Esophagus (tissue), 2 donors: ENCODE results near the gene SCAPER. TPM values are rescaled to one million over a fixed set of nuclear protein-coding genes. Genes with fewer than 3 reads are reported as not detected.
"Not testable (repeated sequence)": the region's sequence is repeated elsewhere in the genome, so short reads cannot be mapped to it uniquely, and the experiment has no call there.

Source experiments
- H3K27ac ChIP-seq, 2 donors: one replicate each; pipeline ENCODE4 v1.5.1; 2013; ENCODE audit warnings: low read depth in 2 of 2, mild to moderate bottlenecking in 2 of 2, inconsistent platforms in 1 of 2, low read length in 1 of 2, moderate library complexity in 1 of 2
- H3K27me3 ChIP-seq, 2 donors: one replicate each; pipeline ENCODE4 v1.6.1; 2013; ENCODE audit warnings: low read length in 2 of 2, control low read depth in 1 of 2, mild to moderate bottlenecking in 1 of 2; ENCODE audit not compliant: insufficient read depth in 2 of 2, control insufficient read depth in 1 of 2
- H3K36me3 ChIP-seq, 2 donors: one replicate each; pipeline ENCODE4 v1.6.1; 2013; ENCODE audit warnings: low read length in 1 of 2; ENCODE audit not compliant: control insufficient read depth in 2 of 2, insufficient read depth in 2 of 2
- H3K4me1 ChIP-seq, 2 donors: one replicate each; pipeline ENCODE4 v1.6.1; 2013; ENCODE audit warnings: low read length in 1 of 2; ENCODE audit not compliant: control insufficient read depth in 2 of 2, insufficient read depth in 2 of 2
- H3K4me3 ChIP-seq, 2 donors: one replicate each; pipeline ENCODE4 v1.5.1; 2013; ENCODE audit warnings: low read length in 2 of 2, mild to moderate bottlenecking in 2 of 2, low read depth in 1 of 2, moderate library complexity in 1 of 2
- H3K9me3 ChIP-seq, 2 donors: one replicate each; pipeline ENCODE4 v1.6.1; 2013; ENCODE audit warnings: mild to moderate bottlenecking in 2 of 2, low read depth in 1 of 2, low read length in 1 of 2, moderate library complexity in 1 of 2; ENCODE audit not compliant: control insufficient read depth in 2 of 2, insufficient read depth in 1 of 2
- WGBS, 2 donors: extraction: QIAGEN DNeasy Blood & Tissue Kit; methylation state at CpG; one replicate each; pipeline ENCODE4 v1.1.7; 2013; 5-methylcytosine and 5-hydroxymethylcytosine counted together
- polyA plus RNA-seq, 2 donors: library from polyadenylated mRNA; stranded (reverse); fragments of 200-250 nt; gene quantifications; one replicate each; pipeline ENCODE4 v1.2.3, GENCODE V29; 2013
- donor health status: healthy with polysubstance abuse.
- donor health status: Bipolar disorder and iron deficiency.

Gene SCAPER
- polyA plus RNA-seq, 2 donors, result 4.3 to 6.1 TPM

DNA sequence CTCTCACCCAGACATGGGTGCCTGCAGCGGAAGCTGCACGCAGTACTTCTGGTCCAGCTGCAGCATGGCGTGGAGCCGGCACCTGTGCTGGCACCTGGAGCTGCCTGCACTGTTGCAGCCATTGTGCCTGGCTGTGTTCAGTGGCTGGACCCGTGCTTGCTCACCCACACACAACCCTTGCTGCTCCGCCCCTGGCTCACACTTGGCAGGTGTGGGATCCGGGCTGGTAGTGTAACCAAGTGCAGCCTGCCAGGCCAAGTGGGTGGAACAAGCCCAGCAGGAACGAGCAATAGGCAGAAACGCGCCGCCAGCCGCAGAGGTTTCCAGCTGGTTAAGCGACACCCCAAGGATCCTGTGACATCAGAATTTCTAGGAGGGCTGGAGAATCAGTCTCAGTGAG, 11.2 kb upstream of the SCAPER start:
- 75 to 77% methylated on average over 13 of the region's 13 CpGs for WGBS, 2 donors

GRCh38 chr15:76913737-76914136, 8.6 kb upstream of the SCAPER start:
- Histone ChIP-seq H3K4me3 (no peak overlapping the region), H3K9me3 (no peaks in the 10 kb centered on the region), H3K4me1 (peaks cover 0 to 3% of the 10 kb centered on the region in 2 donors), H3K27me3 (no peaks in the 10 kb centered on the region), H3K36me3 (no peaks in the 10 kb centered on the region), H3K27ac (no peak overlapping the region)
- WGBS, 2 donors, result 79 to 83% methylated on average over 2 of the region's 2 CpGs

More for the DNA sequence above, 11.2 kb upstream of the SCAPER start:
- no peaks in the 10 kb centered on the region for H3K27me3 ChIP-seq
- peaks cover 0 to 3% of the 10 kb centered on the region in 2 donors for H3K4me1 ChIP-seq
- no peak overlapping the region for H3K27ac ChIP-seq
- no peaks in the 10 kb centered on the region for H3K9me3 ChIP-seq
- no peaks in the 10 kb centered on the region for H3K36me3 ChIP-seq
- H3K4me3 ChIP-seq, result no peak overlapping the region

GRCh38 chr15:76912430-76912829, 7.3 kb upstream of the SCAPER start:
- Histone ChIP-seq H3K36me3 (no peaks in the 10 kb centered on the region), H3K4me3 (no peak overlapping the region), H3K27me3 (no peaks in the 10 kb centered on the region), H3K4me1 (peaks cover 0 to 3% of the 10 kb centered on the region in 2 donors), H3K9me3 (no peaks in the 10 kb centered on the region), H3K27ac (no peak overlapping the region)
- WGBS, 2 donors, result 78 to 86% methylated on average over 4 of the region's 4 CpGs

- no peaks in the 10 kb centered on the region for H3K36me3 ChIP-seq
Observed at GRCh38 chr15:76905855-76906254, 715 bp upstream of the SCAPER start.

DNA sequence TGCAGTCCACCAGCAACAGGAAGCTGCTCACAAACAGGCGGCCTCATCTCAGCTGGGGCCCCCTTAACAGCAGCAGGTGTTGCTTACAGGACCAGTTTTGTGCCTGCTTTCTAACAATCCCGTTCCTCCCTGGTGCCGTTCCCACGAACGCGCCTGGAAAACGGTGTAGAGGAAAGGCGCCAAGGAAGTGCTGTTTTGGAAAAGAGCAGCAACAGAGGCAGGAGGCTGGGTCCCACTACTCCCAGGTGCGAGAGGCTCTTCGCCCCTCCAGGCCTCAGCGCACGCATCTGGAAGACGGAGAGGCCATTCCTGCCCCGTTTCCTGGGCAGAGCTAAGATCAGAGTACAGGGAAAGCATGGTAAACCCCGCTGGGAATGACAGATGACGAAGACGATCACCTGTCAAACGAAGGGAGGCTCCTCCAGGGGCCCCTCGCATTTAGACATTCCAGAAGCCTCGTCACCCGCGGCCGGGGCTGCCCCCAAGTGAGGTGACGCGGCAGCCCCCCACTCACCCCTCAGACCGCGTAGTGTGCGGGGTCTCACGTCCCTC, 603 bp downstream of the SCAPER start:
- peak overlapping the region; percentile 85 to 86 for H3K27ac ChIP-seq
- peaks cover 0 to 2% of the 10 kb centered on the region in 2 donors for H3K4me1 ChIP-seq
- H3K9me3 ChIP-seq, result no peaks in the 10 kb centered on the region
- H3K4me3 ChIP-seq, result peak overlapping the region; percentile 74 to 93
- no peaks in the 10 kb centered on the region for H3K27me3 ChIP-seq
- H3K36me3 ChIP-seq, result no peaks in the 10 kb centered on the region
- 1 to 2% methylated on average over 29 of the region's 29 CpGs for WGBS, 2 donors

More at GRCh38 chr15:76905855-76906254, 715 bp upstream of the SCAPER start:
- WGBS, 2 donors, result 37 to 47% methylated on average over 9 of the region's 9 CpGs
- no peaks in the 10 kb centered on the region for H3K9me3 ChIP-seq
- H3K4me1 ChIP-seq, result peaks cover 0 to 2% of the 10 kb centered on the region in 2 donors
- H3K27me3 ChIP-seq, result no peaks in the 10 kb centered on the region
- H3K27ac ChIP-seq, result peak overlapping the region in 1 of 2 donors; percentile 86
- H3K4me3 ChIP-seq, result no peak overlapping the region

- Histone ChIP-seq H3K4me3 (no peak overlapping the region), H3K36me3 (no peaks in the 10 kb centered on the region), H3K9me3 (no peaks in the 10 kb centered on the region), H3K27me3 (no peaks in the 10 kb centered on the region), H3K27ac (no peak overlapping the region), H3K4me1 (peaks cover 0 to 2% of the 10 kb centered on the region in 2 donors)
Observed at GRCh38 chr15:76903251-76903681, 1.9 kb downstream of the SCAPER start.

DNA sequence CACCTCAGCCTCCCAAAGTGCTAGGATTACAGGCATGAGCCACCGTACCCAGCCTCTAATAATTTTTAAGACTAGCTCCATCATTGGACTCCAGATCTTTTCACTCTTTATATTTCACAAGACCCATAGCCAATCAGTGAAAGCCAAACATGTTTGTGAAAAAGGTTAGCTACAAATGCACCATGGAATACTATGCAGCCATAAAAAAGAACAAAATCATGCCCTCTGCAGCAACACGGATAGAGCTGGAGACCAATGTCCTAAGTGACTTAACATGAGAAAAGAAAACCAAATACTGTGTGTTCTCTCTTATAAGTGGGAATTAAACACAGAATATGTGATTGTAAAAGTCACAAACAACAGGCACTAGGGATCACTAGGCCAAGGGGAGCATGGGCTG, 3.2 kb downstream of the SCAPER start:
- Histone ChIP-seq H3K27me3 (no peaks in the 10 kb centered on the region), H3K9me3 (no peaks in the 10 kb centered on the region), H3K36me3 (no peaks in the 10 kb centered on the region), H3K4me3 (no peak overlapping the region), H3K27ac (no peak overlapping the region), H3K4me1 (peaks cover 0 to 2% of the 10 kb centered on the region in 2 donors)
- 99 to 100% methylated on average over 2 of the region's 2 CpGs for WGBS, 2 donors

GRCh38 chr15:76899931-76900310, 5.2 kb downstream of the SCAPER start:
- 40 to 89% methylated on average over 1 to 2 of the region's 6 CpGs for WGBS, 2 donors
- not testable (repeated sequence) for H3K27ac ChIP-seq, H3K4me1 ChIP-seq

DNA sequence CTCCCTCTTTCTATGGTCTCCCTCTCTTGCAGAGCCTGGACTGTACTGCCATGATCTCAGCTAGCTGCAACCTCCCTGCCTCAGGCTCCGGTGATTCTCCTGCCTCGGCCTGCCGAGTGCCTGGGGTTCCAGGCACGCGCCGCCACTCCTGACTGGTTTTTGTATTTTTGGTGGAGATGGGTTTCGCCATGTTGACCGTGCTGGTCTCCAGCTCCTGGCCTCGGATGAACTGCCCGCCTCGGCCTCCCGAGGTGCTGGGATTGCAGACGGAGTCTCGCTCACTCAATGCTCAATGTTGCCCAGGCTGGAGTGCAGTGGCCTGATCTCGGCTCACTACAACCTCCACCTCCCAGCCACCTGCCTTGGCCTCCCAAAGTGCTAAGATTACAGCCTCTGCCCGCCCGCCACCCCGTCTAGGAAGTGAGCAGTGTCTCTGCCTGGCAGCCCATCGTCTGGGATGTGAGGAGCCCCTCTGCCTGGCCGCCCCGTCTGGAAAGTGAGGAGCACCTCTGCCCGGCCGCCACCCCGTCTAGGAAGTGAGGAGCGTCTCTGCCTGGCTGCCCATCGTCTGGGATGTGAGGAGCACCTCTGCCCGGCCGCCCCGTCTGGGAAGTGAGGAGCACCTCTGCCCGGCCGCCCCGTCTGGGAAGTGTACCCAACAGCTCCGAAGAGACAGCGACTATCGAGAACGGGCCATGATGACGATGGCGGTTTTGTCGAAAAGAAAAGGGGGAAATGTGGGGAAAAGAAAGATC, 5.8 kb downstream of the SCAPER start:
- WGBS, 2 donors, result 93 to 96% methylated on average over 38 to 39 of the region's 39 CpGs
- H3K27ac ChIP-seq, H3K4me1 ChIP-seq, H3K36me3 ChIP-seq, H3K4me3 ChIP-seq, H3K9me3 ChIP-seq, H3K27me3 ChIP-seq: not testable (repeated sequence)

More at GRCh38 chr15:76899931-76900310, 5.2 kb downstream of the SCAPER start:
- H3K36me3 ChIP-seq, H3K9me3 ChIP-seq, H3K27me3 ChIP-seq, H3K4me3 ChIP-seq: not testable (repeated sequence)

GRCh38 chr15:76898102-76898501, 7.0 kb downstream of the SCAPER start:
- Histone ChIP-seq H3K4me3 (no peak overlapping the region), H3K4me1 (no peaks in the 10 kb centered on the region), H3K27ac (no peak overlapping the region), H3K9me3 (no peaks in the 10 kb centered on the region), H3K27me3 (no peaks in the 10 kb centered on the region), H3K36me3 (no peaks in the 10 kb centered on the region)
- WGBS, 2 donors, result 61 to 81% methylated on average over 4 of the region's 4 CpGs
